ENCODE measurements around the gene AFF3.

GRCh38 chr2:99948010-99948409, 194.4 kb downstream of the AFF3 start:
- TF ChIP-seq CTCF (conservative IDR thresholded peaks at IDR 0.05; ENCODE audit: low read depth, low read length), result no peak
- TF ChIP-seq EZH2 (IDR thresholded peaks at IDR 0.05; ENCODE audit: borderline replicate concordance, low read depth, low read length, poor library complexity, severe bottlenecking), result no peak

All from A673 (cell line).